GM21825 (cell line): Measurements from ENCODE around the gene S1PR5.

Experiments
- ATAC-seq: cut with Tn5 transposase; IDR thresholded peaks from one replicate; pipeline ENCODE4 v1.9.1; 2021; ENCODE audit warnings: mild to moderate bottlenecking, moderate library complexity; ENCODE audit not compliant: unreplicated experiment

S1PR5 gene

DNA sequence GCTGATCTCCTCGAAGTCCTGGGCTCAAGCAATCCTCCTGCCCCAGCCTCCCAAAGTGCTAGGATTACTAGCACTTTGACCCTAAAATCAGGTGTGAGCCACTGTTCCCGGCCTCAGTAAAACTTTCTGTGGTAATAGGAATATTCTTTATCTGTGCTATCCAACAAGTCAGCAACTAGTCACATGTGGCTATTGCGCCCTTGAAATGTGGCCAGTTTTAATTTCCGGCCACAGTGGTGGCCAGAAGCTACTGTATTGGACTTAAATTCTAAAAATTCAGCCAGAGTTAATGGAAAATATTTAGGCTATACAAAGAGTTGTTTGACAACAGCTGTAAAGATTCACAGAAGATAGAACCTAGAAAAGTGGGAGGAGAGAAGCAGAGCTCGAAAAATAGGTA is 44.1 kb downstream of the S1PR5 start:
- no peak for ATAC-seq

DNA sequence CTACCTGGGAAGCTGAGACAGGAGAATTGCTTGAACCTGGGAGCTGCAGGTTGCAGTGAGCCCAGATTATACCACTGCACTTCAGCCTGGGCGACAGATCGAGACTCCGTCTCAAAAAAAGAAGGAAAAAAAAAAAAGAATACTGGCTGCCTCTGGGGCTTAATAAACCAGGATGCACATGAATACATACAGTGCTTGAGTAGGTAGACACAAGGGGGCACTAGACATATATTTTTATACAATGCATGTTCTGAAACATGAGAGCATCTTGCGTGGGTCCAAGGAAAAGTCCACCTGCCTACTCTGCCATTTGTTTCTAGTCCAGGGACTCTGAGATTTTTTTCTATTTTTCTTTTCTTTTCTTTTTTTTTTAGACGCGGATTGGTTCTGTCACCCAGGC is 45.3 kb downstream of the S1PR5 start:
- ATAC-seq: no peak

DNA sequence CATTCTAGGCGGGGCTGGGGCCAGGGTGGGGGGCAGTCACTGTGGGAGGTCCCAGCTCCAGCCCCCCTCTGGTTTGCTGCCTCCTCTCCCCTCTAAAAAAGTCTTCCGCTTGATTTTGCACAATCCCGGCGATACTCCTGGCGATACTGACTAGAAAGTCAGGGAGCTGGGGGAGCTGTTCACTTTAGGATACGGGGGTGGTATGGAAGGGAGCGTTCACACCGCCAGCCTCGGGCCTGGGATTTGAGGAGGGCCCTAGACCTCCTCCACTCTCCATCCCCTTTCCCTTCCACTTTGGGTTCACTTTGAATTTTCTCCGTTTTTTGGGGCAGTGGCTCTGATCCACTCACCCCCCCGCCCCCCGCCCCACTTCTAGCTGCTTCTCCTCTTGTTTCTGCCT is 49.1 kb downstream of the S1PR5 start:
- ATAC-seq: no peak

DNA sequence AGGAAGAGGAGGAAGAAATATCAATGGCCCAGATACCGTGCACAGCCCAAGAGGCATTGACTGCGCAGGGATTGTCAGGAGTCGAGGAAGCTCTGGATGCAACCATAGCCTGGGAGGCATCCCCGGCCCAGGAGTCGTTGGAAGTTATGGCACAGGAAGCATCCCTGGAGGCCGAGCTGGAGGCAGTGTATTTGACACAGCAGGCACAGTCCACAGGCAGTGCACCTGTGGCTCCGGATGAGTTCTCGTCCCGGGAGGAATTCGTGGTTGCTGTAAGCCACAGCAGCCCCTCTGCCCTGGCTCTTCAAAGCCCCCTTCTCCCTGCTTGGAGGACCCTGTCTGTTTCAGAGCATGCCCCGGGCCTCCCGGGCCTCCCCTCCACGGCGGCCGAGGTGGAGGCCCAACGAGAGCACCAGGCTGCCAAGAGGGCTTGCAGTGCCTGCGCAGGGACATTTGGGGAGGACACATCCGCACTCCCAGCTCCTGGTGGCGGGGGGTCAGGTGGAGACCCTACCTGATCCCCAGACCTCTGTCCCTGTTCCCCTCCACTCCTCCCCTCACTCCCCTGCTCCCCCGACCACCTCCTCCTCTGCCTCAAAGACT is 50.0 kb downstream of the S1PR5 start:
- ATAC-seq: no peak

DNA sequence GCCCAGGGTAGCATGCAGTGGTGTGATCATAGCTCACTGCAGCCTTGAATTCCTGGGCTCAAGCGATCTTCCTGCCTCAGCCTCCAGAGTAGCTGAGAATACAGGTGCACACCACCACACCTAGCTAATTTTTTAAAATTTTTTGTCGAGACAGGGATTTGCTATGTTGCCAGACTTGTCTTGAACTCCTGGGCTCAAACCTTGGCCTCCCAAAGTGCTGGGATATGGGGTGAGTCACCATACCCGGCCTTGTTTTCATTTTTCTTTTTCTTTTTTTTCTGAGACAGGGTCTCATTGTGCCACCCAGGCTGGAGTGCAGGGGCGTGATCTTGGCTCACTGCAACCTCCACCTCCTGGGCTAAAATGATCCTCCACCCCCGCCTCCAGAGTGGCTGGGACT is 52.8 kb downstream of the S1PR5 start:
- no peak for ATAC-seq
